HCT116 (cell line): ENCODE results near the gene PRPH. TPM values are rescaled to one million over a fixed set of nuclear protein-coding genes. Genes with fewer than 3 reads are reported as not detected.

ENCODE experiments used
- ATAC-seq: fragments of 200-7000 bp; cut with Tn5 transposase; 2 replicates; pipeline ENCODE4 v1.9.1; 2020; ENCODE audit warnings: mild to moderate bottlenecking, moderate library complexity
- BruUV-seq: library from RNA; stranded (reverse); fragments of 400-500 nt; replicated peaks from 2 replicates; lab custom pipeline; 2021; lab: Mats Ljungman, UMichigan
- CTCF ChIA-PET: fragments of 300-600 bp; sonication (Branson Sonifier 250); formaldehyde crosslinking; loops from one replicate; lab custom pipeline; 2021; ENCODE audit warnings: antibody characterized with exemption; lab: Charles Lee
- POLR2A ChIA-PET: fragments of 300-600, 350-600 bp; sonication (Branson Sonifier 250); formaldehyde crosslinking; loops from one replicate; lab custom pipeline; 2021; ENCODE audit warnings: antibody characterized with exemption; lab: Charles Lee
- RAD21 ChIA-PET, 2 experiments: fragments of 300-600 bp; sonication (Branson Sonifier 250); formaldehyde crosslinking; loops; one replicate each; lab custom pipeline; 2023; ENCODE audit warnings: low total read pairs in 2 of 2; ENCODE audit not compliant: uncharacterized antibody in 2 of 2, unreplicated experiment in 2 of 2, low non-redundant PET in 1 of 2; lab: Charles Lee
- DNase-seq: peaks from one replicate; pipeline ENCODE4 v3.0.0-alpha.2; 2010; ENCODE audit warnings: low read depth, low spot score
- H2AFZ ChIP-seq: fragments of 200-600 bp; shearing (Covaris generic), sonication (generic); 2 replicates; pipeline ENCODE4 v1.6.1; 2017; ENCODE audit warnings: low read depth, mixed run types, mixed read lengths, antibody characterized with exemption, low read length; ENCODE audit not compliant: poor library complexity, severe bottlenecking
- H3K27ac ChIP-seq: 2 replicates; pipeline ENCODE4 v1.5.1; 2012; ENCODE audit warnings: low read depth, low read length
- H3K27me3 ChIP-seq: fragments of 200-600 bp; sonication (generic); 2 replicates; pipeline ENCODE4 v1.6.1; 2016; ENCODE audit warnings: mixed run types, low read length, mixed read lengths; ENCODE audit not compliant: insufficient read depth
- H3K36me3 ChIP-seq, 2 experiments: fragments of 200-500 bp in 1 of 2; fragments of 200-600 bp in 1 of 2; sonication (Bioruptor generic) in 1 of 2; sonication (generic) in 1 of 2; 2 replicates each; pipeline versions ENCODE4 v1.5.1 to v1.6.1; 2014 to 2016; ENCODE audit warnings: low read length in 2 of 2, inconsistent platforms in 1 of 2, mixed read lengths in 1 of 2, mixed run types in 1 of 2; ENCODE audit not compliant: insufficient read depth in 2 of 2, control insufficient read depth in 1 of 2
- H3K4me1 ChIP-seq, 2 experiments: fragments of 200-600 bp in 1 of 2; sonication (generic) in 1 of 2; 2 replicates each; pipeline versions ENCODE4 v1.5.1 to v1.6.1; 2012 to 2017; ENCODE audit warnings: low read length in 2 of 2, inconsistent platforms in 1 of 2, mild to moderate bottlenecking in 1 of 2, mixed read lengths in 1 of 2, mixed run types in 1 of 2, moderate library complexity in 1 of 2; ENCODE audit not compliant: insufficient read depth in 2 of 2, control insufficient read depth in 1 of 2
- H3K4me2 ChIP-seq: fragments of 200-600 bp; sonication (generic); 2 replicates; pipeline ENCODE4 v1.6.1; 2017; ENCODE audit warnings: mixed run types, low read length, mixed read lengths
- H3K4me3 ChIP-seq, 2 experiments: fragments of 200-600 bp in 1 of 2; sonication (generic) in 1 of 2; replicated peaks in 1 of 2; 2 replicates each; pipeline ENCODE4 v1.5.1; 2011 to 2016; ENCODE audit warnings: low read length in 2 of 2, control low read depth in 1 of 2, low read depth in 1 of 2, mild to moderate bottlenecking in 1 of 2, mixed read lengths in 1 of 2, mixed run types in 1 of 2
- H3K79me2 ChIP-seq: fragments of 200-600 bp; sonication (generic); 2 replicates; pipeline ENCODE4 v1.6.1; 2017; ENCODE audit warnings: mild to moderate bottlenecking, mixed run types, low read length, moderate library complexity, mixed read lengths; ENCODE audit not compliant: insufficient read depth
- H3K9ac ChIP-seq: fragments of 200-600 bp; sonication (generic); 2 replicates; pipeline ENCODE4 v1.6.1; 2016; ENCODE audit warnings: low read length, mixed read lengths
- H3K9me2 ChIP-seq: fragments of 200-600 bp; sonication (generic), shearing (Covaris generic); 2 replicates; pipeline ENCODE4 v1.6.1; 2017; ENCODE audit warnings: mixed run types, mild to moderate bottlenecking, moderate library complexity; ENCODE audit not compliant: insufficient read depth
- H3K9me3 ChIP-seq, 2 experiments: fragments of 200-500 bp in 1 of 2; fragments of 200-600 bp in 1 of 2; sonication (Bioruptor generic) in 1 of 2; sonication (generic) in 1 of 2; 2 replicates each; pipeline ENCODE4 v1.6.1; 2014 to 2017; ENCODE audit warnings: low read length in 2 of 2, mixed read lengths in 2 of 2, inconsistent platforms in 1 of 2, low read depth in 1 of 2, mild to moderate bottlenecking in 1 of 2, mixed run types in 1 of 2, moderate library complexity in 1 of 2; ENCODE audit not compliant: control insufficient read depth in 1 of 2, insufficient read depth in 1 of 2
- H4K20me1 ChIP-seq: fragments of 200-600 bp; sonication (generic), shearing (Covaris generic); 2 replicates; pipeline ENCODE4 v1.6.1; 2017; ENCODE audit warnings: mixed run types, mild to moderate bottlenecking, moderate library complexity; ENCODE audit not compliant: insufficient read depth
- CBX3 ChIP-seq: IDR thresholded peaks from 2 replicates; pipeline ENCODE4 v1.6.1; 2012; ENCODE audit warnings: low read depth
- CEBPB ChIP-seq: IDR thresholded peaks from 2 replicates; pipeline ENCODE4 v1.6.1; 2012; ENCODE audit warnings: low read depth
- EGR1 ChIP-seq: IDR thresholded peaks from 2 replicates; pipeline ENCODE4 v1.6.1; 2012; ENCODE audit warnings: low read depth
- FOSL1 ChIP-seq: IDR thresholded peaks from 2 replicates; pipeline ENCODE4 v1.6.1; 2012; ENCODE audit warnings: low read depth
- JUND ChIP-seq: IDR thresholded peaks from 2 replicates; pipeline ENCODE4 v1.6.1; 2012
- POLR2A ChIP-seq: IDR thresholded peaks from 2 replicates; pipeline ENCODE4 v1.7.0; 2011; ENCODE audit warnings: borderline replicate concordance; ENCODE audit not compliant: insufficient read depth, insufficient read length; ENCODE audit errors: extremely low read depth
- POLR2AphosphoS5 ChIP-seq: IDR thresholded peaks from 2 replicates; pipeline ENCODE4 v1.6.1; 2011; ENCODE audit warnings: mild to moderate bottlenecking, low read depth, low read length, moderate library complexity
- RAD21 ChIP-seq: IDR thresholded peaks from 2 replicates; pipeline ENCODE4 v1.6.1; 2012; ENCODE audit warnings: low read depth, mild to moderate bottlenecking
- SIN3A ChIP-seq: IDR thresholded peaks from 2 replicates; pipeline ENCODE4 v1.6.1; 2012; ENCODE audit warnings: low read depth
- SP1 ChIP-seq: IDR thresholded peaks from 2 replicates; pipeline ENCODE4 v1.6.1; 2012; ENCODE audit warnings: low read depth
- SRF ChIP-seq: IDR thresholded peaks from 2 replicates; pipeline ENCODE4 v1.6.1; 2012; ENCODE audit warnings: low read depth
- TCF7L2 ChIP-seq: IDR thresholded peaks from 2 replicates; pipeline ENCODE4 v1.7.0; 2011; ENCODE audit warnings: borderline replicate concordance, inconsistent platforms; ENCODE audit not compliant: insufficient read depth, insufficient read length; ENCODE audit errors: extremely low read depth
- YY1 ChIP-seq: IDR thresholded peaks from 2 replicates; pipeline ENCODE4 v1.6.1; 2011; ENCODE audit warnings: low read length, low read depth, moderate library complexity, mild to moderate bottlenecking; ENCODE audit not compliant: insufficient replicate concordance; ENCODE audit errors: extremely low read depth
- ZFX ChIP-seq: fragments of 450-650 bp; IDR thresholded peaks from 2 replicates; pipeline ENCODE4 v1.6.1; 2017
- intact Hi-C: fragments of 100-400 bp; cut with micrococcal nuclease; formaldehyde crosslinking; loops from 2 replicates; pipeline ENCODE4 v1.10.0; 2022
- total RNA-seq: library from RNA; stranded (reverse); gene quantifications from one replicate; pipeline ENCODE4 v1.2.1, GENCODE V29; 2021; ENCODE audit not compliant: unreplicated experiment
- TF ChIP-seq, protein P1 (sequence below), 3 experiments: fragments of 200-600 bp in 1 of 3; sonication (generic) in 1 of 3; IDR thresholded peaks in 2 of 3; conservative IDR thresholded peaks in 1 of 3; 2 replicates each; pipeline ENCODE4 v1.5.1; 2012 to 2017; ENCODE audit warnings: low read depth in 2 of 3, low read length in 2 of 3, antibody characterized with exemption in 1 of 3, borderline replicate concordance in 1 of 3, control low read depth in 1 of 3, mild to moderate bottlenecking in 1 of 3, mixed read lengths in 1 of 3, mixed run types in 1 of 3, moderate library complexity in 1 of 3; ENCODE audit not compliant: insufficient read depth in 1 of 3
- TF ChIP-seq, protein P2 (sequence below): IDR thresholded peaks from 2 replicates; pipeline ENCODE4 v1.6.1; 2012; ENCODE audit warnings: low read depth
- TF ChIP-seq, protein P3 (sequence below): IDR thresholded peaks from 2 replicates; pipeline ENCODE4 v1.6.1; 2012
- TF ChIP-seq, protein P4 (sequence below): IDR thresholded peaks from 2 replicates; pipeline ENCODE4 v1.6.1; 2012

Gene PRPH
- total RNA-seq, 1 experiment from 2014 or later = 6.7 TPM

DNA sequence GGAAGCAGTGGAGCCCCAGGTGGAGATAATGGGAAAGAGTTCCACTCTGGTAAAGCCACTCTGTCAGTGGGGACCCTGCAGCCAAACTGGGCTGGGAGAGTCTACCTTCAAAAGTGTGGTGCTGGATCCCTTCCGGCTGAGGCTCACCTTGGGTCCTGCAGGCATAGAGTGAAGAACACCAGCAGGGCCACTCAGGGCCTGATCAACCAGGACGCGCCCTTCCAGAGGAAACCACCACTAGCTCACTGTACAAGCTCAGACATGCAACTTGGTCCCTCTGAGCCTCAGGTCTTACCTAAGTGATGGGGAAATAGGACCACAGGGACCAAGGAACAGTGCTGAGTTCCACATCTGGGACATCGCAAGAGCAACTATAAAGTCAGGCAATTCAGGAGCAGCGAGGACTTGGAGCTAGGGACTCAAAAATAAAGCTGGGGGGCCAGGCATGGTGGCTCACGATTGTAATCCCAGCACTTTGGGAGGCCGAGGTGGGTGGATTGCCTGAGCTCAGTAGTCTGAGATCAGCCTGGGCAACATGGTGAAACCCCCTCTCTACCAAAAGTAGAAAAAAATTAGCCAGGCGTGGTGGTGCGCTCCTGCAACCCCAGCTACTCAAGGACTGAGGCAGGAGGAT is 5.9 kb upstream of the PRPH start:
- peaks cover 0 to 10% of the 10 kb centered on the region in 2 experiments; a peak in 2 of 4 replicates for H3K4me1 ChIP-seq
- H3K4me2 ChIP-seq = no peak overlapping the region
- H3K79me2 ChIP-seq = no peaks in the 10 kb centered on the region

More for the DNA sequence above, 5.9 kb upstream of the PRPH start:
- intact Hi-C loops = loop anchor here (1.0 to 2.0 kb wide), 5 partner anchors 50 to 291 kb away; no protein-coding TSS in a partner anchor
- no peak overlapping the region for H3K27ac ChIP-seq
- no peak for TF ChIP-seq EGR1
- TF ChIP-seq SIN3A = no peak
- TF ChIP-seq, protein P1, sequence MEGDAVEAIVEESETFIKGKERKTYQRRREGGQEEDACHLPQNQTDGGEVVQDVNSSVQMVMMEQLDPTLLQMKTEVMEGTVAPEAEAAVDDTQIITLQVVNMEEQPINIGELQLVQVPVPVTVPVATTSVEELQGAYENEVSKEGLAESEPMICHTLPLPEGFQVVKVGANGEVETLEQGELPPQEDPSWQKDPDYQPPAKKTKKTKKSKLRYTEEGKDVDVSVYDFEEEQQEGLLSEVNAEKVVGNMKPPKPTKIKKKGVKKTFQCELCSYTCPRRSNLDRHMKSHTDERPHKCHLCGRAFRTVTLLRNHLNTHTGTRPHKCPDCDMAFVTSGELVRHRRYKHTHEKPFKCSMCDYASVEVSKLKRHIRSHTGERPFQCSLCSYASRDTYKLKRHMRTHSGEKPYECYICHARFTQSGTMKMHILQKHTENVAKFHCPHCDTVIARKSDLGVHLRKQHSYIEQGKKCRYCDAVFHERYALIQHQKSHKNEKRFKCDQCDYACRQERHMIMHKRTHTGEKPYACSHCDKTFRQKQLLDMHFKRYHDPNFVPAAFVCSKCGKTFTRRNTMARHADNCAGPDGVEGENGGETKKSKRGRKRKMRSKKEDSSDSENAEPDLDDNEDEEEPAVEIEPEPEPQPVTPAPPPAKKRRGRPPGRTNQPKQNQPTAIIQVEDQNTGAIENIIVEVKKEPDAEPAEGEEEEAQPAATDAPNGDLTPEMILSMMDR (IDR thresholded peaks at IDR 0.05 in 2 of 3, conservative IDR thresholded peaks at IDR 0.05 in 1 of 3; ENCODE audit: borderline replicate concordance in 1 of 3, insufficient read depth in 1 of 3, low read depth in 2 of 3, low read length in 2 of 3) = no peak
- no peak for TF ChIP-seq FOSL1
- TF ChIP-seq, protein P2, sequence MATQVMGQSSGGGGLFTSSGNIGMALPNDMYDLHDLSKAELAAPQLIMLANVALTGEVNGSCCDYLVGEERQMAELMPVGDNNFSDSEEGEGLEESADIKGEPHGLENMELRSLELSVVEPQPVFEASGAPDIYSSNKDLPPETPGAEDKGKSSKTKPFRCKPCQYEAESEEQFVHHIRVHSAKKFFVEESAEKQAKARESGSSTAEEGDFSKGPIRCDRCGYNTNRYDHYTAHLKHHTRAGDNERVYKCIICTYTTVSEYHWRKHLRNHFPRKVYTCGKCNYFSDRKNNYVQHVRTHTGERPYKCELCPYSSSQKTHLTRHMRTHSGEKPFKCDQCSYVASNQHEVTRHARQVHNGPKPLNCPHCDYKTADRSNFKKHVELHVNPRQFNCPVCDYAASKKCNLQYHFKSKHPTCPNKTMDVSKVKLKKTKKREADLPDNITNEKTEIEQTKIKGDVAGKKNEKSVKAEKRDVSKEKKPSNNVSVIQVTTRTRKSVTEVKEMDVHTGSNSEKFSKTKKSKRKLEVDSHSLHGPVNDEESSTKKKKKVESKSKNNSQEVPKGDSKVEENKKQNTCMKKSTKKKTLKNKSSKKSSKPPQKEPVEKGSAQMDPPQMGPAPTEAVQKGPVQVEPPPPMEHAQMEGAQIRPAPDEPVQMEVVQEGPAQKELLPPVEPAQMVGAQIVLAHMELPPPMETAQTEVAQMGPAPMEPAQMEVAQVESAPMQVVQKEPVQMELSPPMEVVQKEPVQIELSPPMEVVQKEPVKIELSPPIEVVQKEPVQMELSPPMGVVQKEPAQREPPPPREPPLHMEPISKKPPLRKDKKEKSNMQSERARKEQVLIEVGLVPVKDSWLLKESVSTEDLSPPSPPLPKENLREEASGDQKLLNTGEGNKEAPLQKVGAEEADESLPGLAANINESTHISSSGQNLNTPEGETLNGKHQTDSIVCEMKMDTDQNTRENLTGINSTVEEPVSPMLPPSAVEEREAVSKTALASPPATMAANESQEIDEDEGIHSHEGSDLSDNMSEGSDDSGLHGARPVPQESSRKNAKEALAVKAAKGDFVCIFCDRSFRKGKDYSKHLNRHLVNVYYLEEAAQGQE = no peak
- no peak for TF ChIP-seq POLR2A
- no peak for TF ChIP-seq SRF
- no peak for TF ChIP-seq JUND
- no peak for TF ChIP-seq CEBPB
- TF ChIP-seq, protein P3, sequence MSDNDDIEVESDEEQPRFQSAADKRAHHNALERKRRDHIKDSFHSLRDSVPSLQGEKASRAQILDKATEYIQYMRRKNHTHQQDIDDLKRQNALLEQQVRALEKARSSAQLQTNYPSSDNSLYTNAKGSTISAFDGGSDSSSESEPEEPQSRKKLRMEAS = no peak
- no peak for TF ChIP-seq TCF7L2
- no peak for TF ChIP-seq RAD21
- no peak for TF ChIP-seq YY1
- no peak for TF ChIP-seq CBX3
- no peak for TF ChIP-seq ZFX
- TF ChIP-seq POLR2AphosphoS5 = no peak
- TF ChIP-seq, protein P4, sequence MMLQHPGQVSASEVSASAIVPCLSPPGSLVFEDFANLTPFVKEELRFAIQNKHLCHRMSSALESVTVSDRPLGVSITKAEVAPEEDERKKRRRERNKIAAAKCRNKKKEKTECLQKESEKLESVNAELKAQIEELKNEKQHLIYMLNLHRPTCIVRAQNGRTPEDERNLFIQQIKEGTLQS = no peak
- no peak for TF ChIP-seq SP1
- peak; percentile 7; the same call in 1 of the 2 replicates for ATAC-seq
- no peaks in the 10 kb centered on the region for H3K9me3 ChIP-seq
- ChIA-PET RAD21 (interaction anchor here (1.0 to 1.8 kb wide), 3 partner anchors 58 to 68 kb away, joined by 4 to 7 read pairs (median 7); no protein-coding TSS in a partner anchor), POLR2A (interaction anchor here (0.7 to 1.2 kb wide), 5 partner anchors 8 to 59 kb away, joined by 3 to 5 read pairs (median 3); partner anchors contain the start of gene TROAP), CTCF (interaction anchor here (0.6 to 4.2 kb wide), 13 partner anchors 9 to 292 kb away, joined by 3 to 47 read pairs (median 10); partner anchors contain the start of genes DNAJC22 and TROAP)
- H3K9ac ChIP-seq = no peak overlapping the region
- no TSS peak for BruUV-seq
- no peaks in the 10 kb centered on the region for H3K27me3 ChIP-seq
- H3K36me3 ChIP-seq = no peaks in the 10 kb centered on the region
- H2AFZ ChIP-seq = no peak overlapping the region
- H4K20me1 ChIP-seq = no peaks in the 10 kb centered on the region
- DNase-seq = no peak
- H3K4me3 ChIP-seq = no peak overlapping the region
- H3K9me2 ChIP-seq = no peaks in the 10 kb centered on the region
